Measurements from ENCODE around the gene CYP11A1.

CYP11A1 gene

DNA sequence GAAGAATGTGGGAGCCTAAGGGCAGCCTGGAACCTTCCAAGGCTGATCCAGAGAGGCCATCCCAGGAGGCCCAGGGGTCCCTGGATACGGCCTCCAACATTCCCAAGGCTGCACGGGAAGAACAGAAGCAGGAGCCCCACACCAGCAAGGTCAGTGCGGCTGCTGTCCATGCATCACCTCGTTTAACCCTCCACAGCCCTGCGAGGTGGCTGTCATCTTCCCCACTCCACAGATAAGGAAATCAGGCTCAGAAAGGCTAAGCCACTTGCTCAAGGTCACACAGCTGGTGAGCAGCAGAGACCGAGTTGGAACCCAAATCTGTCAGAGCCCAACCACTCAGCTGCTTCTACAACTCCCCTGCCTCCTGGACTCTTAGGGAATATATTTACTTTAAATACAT lies 44.7 kb upstream of the CYP11A1 start:
- Histone ChIP-seq H3K9ac (ENCODE audit: low read length) (no peak overlapping the region), H3K9me2 (replicated peaks; ENCODE audit: insufficient read depth, low read length) (no peaks in the 10 kb centered on the region), H3K36me3 (replicated peaks; ENCODE audit: insufficient read depth, low read length) (no peaks in the 10 kb centered on the region), H2AFZ (ENCODE audit: low read length) (no peak overlapping the region), H3K4me2 (ENCODE audit: low read depth, low read length) (no peak overlapping the region), H3K4me3 (ENCODE audit: low read length) (no peak overlapping the region), H3K79me2 (ENCODE audit: low read length) (no peaks in the 10 kb centered on the region), H3K27ac (ENCODE audit: low read length) (no peak overlapping the region), H3K4me1 (ENCODE audit: low read length) (no peaks in the 10 kb centered on the region), H3K9me3 (replicated peaks; ENCODE audit: insufficient read depth, low read length) (no peaks in the 10 kb centered on the region), H3F3A (ENCODE audit: insufficient read depth, low read length) (no peaks in the 10 kb centered on the region), H3K27me3 (replicated peaks; ENCODE audit: insufficient read depth, low read length) (no peaks in the 10 kb centered on the region), H4K20me1 (ENCODE audit: insufficient read depth, low read length) (no peaks in the 10 kb centered on the region)
- DNase-seq: no peak
- TF ChIP-seq EZH2 (optimal IDR thresholded peaks at IDR 0.05; ENCODE audit: low read depth, low read length): no peak
- TF ChIP-seq, protein P1, sequence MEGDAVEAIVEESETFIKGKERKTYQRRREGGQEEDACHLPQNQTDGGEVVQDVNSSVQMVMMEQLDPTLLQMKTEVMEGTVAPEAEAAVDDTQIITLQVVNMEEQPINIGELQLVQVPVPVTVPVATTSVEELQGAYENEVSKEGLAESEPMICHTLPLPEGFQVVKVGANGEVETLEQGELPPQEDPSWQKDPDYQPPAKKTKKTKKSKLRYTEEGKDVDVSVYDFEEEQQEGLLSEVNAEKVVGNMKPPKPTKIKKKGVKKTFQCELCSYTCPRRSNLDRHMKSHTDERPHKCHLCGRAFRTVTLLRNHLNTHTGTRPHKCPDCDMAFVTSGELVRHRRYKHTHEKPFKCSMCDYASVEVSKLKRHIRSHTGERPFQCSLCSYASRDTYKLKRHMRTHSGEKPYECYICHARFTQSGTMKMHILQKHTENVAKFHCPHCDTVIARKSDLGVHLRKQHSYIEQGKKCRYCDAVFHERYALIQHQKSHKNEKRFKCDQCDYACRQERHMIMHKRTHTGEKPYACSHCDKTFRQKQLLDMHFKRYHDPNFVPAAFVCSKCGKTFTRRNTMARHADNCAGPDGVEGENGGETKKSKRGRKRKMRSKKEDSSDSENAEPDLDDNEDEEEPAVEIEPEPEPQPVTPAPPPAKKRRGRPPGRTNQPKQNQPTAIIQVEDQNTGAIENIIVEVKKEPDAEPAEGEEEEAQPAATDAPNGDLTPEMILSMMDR (IDR thresholded peaks at IDR 0.05; ENCODE audit: low read length): no peak
- no peak for TF ChIP-seq EZH2phosphoT487 (IDR thresholded peaks at IDR 0.05; ENCODE audit: low read length)

DNA sequence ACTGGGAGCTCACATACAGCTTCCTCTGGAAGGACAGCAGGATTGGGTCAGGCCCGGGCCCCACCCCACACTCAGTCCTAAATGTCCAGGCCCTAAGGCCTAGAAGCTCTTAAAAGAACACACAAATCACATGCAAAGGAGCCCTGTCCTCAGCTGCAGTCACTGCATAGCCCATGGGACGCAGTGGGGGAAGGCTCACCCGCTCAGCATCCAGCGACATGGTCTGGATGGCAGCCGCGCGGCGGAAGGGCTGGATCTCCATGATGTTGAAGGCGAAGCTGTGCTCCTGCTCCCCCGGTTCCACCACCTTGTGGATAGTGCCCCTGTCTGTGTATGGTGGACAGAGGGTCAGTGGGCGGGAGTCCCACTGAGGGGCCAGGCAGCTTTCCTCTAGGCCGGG lies 44.2 kb upstream of the CYP11A1 start:
- no peak overlapping the region for H2AFZ ChIP-seq (ENCODE audit: low read length)
- no peaks in the 10 kb centered on the region for H4K20me1 ChIP-seq (ENCODE audit: insufficient read depth, low read length)
- H3K36me3 ChIP-seq (replicated peaks; ENCODE audit: insufficient read depth, low read length): no peaks in the 10 kb centered on the region
- no peak overlapping the region for H3K4me2 ChIP-seq (ENCODE audit: low read depth, low read length)
- TF ChIP-seq EZH2phosphoT487 (IDR thresholded peaks at IDR 0.05; ENCODE audit: low read length) (no peak), EZH2 (optimal IDR thresholded peaks at IDR 0.05; ENCODE audit: low read depth, low read length) (no peak)
- TF ChIP-seq, protein P1 (IDR thresholded peaks at IDR 0.05; ENCODE audit: low read length): no peak
- no peaks in the 10 kb centered on the region for H3K9me3 ChIP-seq (replicated peaks; ENCODE audit: insufficient read depth, low read length)
- no peaks in the 10 kb centered on the region for H3K27me3 ChIP-seq (replicated peaks; ENCODE audit: insufficient read depth, low read length)
- H3K79me2 ChIP-seq (ENCODE audit: low read length): no peaks in the 10 kb centered on the region
- H3K4me3 ChIP-seq (ENCODE audit: low read length): no peak overlapping the region
- H3K27ac ChIP-seq (ENCODE audit: low read length): no peak overlapping the region
- no peaks in the 10 kb centered on the region for H3K4me1 ChIP-seq (ENCODE audit: low read length)
- no peak overlapping the region for H3K9ac ChIP-seq (ENCODE audit: low read length)
- no peaks in the 10 kb centered on the region for H3K9me2 ChIP-seq (replicated peaks; ENCODE audit: insufficient read depth, low read length)
- no peak for DNase-seq
- H3F3A ChIP-seq (ENCODE audit: insufficient read depth, low read length): no peaks in the 10 kb centered on the region

DNA sequence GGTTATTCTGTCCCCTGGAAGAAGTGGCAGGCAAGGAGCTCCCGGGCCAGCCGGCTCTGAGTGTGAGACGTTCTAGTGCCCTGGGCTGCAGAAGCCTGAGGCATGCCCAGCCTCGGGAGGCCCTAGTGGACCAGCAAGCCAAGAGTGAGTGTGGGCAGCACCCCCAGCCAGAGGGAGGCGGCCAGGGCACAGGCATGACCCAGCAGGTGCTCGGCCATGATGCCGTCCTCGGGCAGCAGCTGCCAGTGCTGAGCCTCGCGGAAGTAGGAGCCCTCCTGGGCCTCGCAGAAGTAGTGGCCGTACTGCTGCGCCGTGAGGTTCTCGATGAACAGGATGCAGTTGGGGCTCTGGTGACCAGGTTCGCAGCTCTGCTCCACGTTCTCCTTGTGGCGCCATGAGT lies 43.1 kb upstream of the CYP11A1 start:
- Histone ChIP-seq H3K27ac (ENCODE audit: low read length) (no peak overlapping the region), H3K4me1 (ENCODE audit: low read length) (no peaks in the 10 kb centered on the region), H3F3A (ENCODE audit: insufficient read depth, low read length) (no peaks in the 10 kb centered on the region), H3K9ac (ENCODE audit: low read length) (no peak overlapping the region), H3K9me2 (replicated peaks; ENCODE audit: insufficient read depth, low read length) (no peaks in the 10 kb centered on the region), H3K9me3 (replicated peaks; ENCODE audit: insufficient read depth, low read length) (no peaks in the 10 kb centered on the region), H3K4me3 (ENCODE audit: low read length) (no peak overlapping the region), H3K4me2 (ENCODE audit: low read depth, low read length) (no peak overlapping the region), H4K20me1 (ENCODE audit: insufficient read depth, low read length) (no peaks in the 10 kb centered on the region), H3K27me3 (replicated peaks; ENCODE audit: insufficient read depth, low read length) (no peaks in the 10 kb centered on the region), H2AFZ (ENCODE audit: low read length) (no peak overlapping the region), H3K36me3 (replicated peaks; ENCODE audit: insufficient read depth, low read length) (no peaks in the 10 kb centered on the region), H3K79me2 (ENCODE audit: low read length) (no peaks in the 10 kb centered on the region)
- no peak for DNase-seq
- TF ChIP-seq EZH2phosphoT487 (IDR thresholded peaks at IDR 0.05; ENCODE audit: low read length): no peak
- TF ChIP-seq, protein P1 (IDR thresholded peaks at IDR 0.05; ENCODE audit: low read length): no peak
- no peak for TF ChIP-seq EZH2 (optimal IDR thresholded peaks at IDR 0.05; ENCODE audit: low read depth, low read length)

Data from MM.1S (cell line).